ENCODE results near the gene HCCS. TPM values are rescaled to one million over a fixed set of nuclear protein-coding genes. Genes with fewer than 3 reads are reported as not detected.

The HCCS gene
- total RNA-seq, result 10 to 100 TPM; 15.1 to 24.0 TPM

GRCh38 chrX:11111037-11111851 is at the start of gene HCCS:
HCCS (plus strand) TSS chrX:11111332; CDS start chrX:11112061, 729 bp downstream.

Small RNA genes lying within 50 kb of the gene (small RNA-seq; reads per million reads assigned to genes)
- gene RF00019, result 0 reads per million in 2 donors
- gene RF02271, result 0 reads per million in 2 donors

Other genes with a start within 250 kb of the HCCS start
- gene AMELX, start 182.1 kb downstream of the HCCS start, total RNA-seq, result not detected

Data from melanocyte of skin (primary cell).